RWPE2 (cell line): Measurements from ENCODE around the gene AGPAT2.
A peak's percentile ranks its signal among the peaks of the same experiment; 100 is the strongest.

Source experiments
- ATAC-seq: fragments of 200-7000 bp; cut with Tn5 transposase; 3 replicates; pipeline ENCODE4 v1.9.1; 2021; ENCODE audit warnings: low read depth
- DNase-seq: peaks from one replicate; pipeline ENCODE4 v3.0.0-alpha.2; 2020; ENCODE audit warnings: low spot score
- H3K27ac ChIP-seq: fragments of 450-650 bp; 2 replicates; pipeline ENCODE4 v1.5.1; 2017; ENCODE audit warnings: mild to moderate bottlenecking; ENCODE audit not compliant: poor library complexity, severe bottlenecking
- H3K27me3 ChIP-seq: fragments of 250-450 bp; sonication (Bioruptor Pico); 2 replicates; pipeline ENCODE4 v1.5.1; 2021; ENCODE audit warnings: mild to moderate bottlenecking, moderate library complexity; ENCODE audit not compliant: insufficient read depth, poor library complexity, severe bottlenecking
- H3K36me3 ChIP-seq: fragments of 250-450 bp; sonication (Bioruptor Pico); 2 replicates; pipeline ENCODE4 v1.5.1; 2020; ENCODE audit warnings: low read depth, mild to moderate bottlenecking, moderate library complexity
- H3K4me1 ChIP-seq: fragments of 250-450 bp; sonication (Bioruptor Pico); 2 replicates; pipeline ENCODE4 v1.5.1; 2021; ENCODE audit warnings: mild to moderate bottlenecking, moderate library complexity; ENCODE audit not compliant: insufficient read depth, poor library complexity, severe bottlenecking
- H3K4me3 ChIP-seq: fragments of 250-450 bp; sonication (Bioruptor Pico); 2 replicates; pipeline ENCODE4 v1.5.1; 2021; ENCODE audit warnings: mild to moderate bottlenecking, moderate library complexity; ENCODE audit not compliant: severe bottlenecking
- H3K9me3 ChIP-seq: fragments of 250-450 bp; sonication (Bioruptor Pico); 2 replicates; pipeline ENCODE4 v1.5.1; 2021; ENCODE audit warnings: mild to moderate bottlenecking, moderate library complexity; ENCODE audit not compliant: severe bottlenecking
- CTCF ChIP-seq: fragments of 450-650 bp; IDR thresholded peaks from one replicate; pipeline ENCODE4 v1.5.1; 2017; ENCODE audit warnings: mild to moderate bottlenecking, moderate library complexity; ENCODE audit not compliant: poor library complexity, severe bottlenecking

Gene AGPAT2

GRCh38 chr9:136688274-136689107 is 1.2 kb upstream of the AGPAT2 start:
- TF ChIP-seq CTCF, result no peak
- no peak overlapping the region for H3K4me3 ChIP-seq
- H3K27me3 ChIP-seq, result no peaks in the 10 kb centered on the region
- ATAC-seq (no peak), DNase-seq (no peak)
- H3K4me1 ChIP-seq, result peaks cover 7% of the 10 kb centered on the region
- no peaks in the 10 kb centered on the region for H3K9me3 ChIP-seq
- no peaks in the 10 kb centered on the region for H3K36me3 ChIP-seq
- no peak overlapping the region for H3K27ac ChIP-seq

- Histone ChIP-seq H3K9me3 (no peaks in the 10 kb centered on the region), H3K4me1 (peaks cover 3% of the 10 kb centered on the region), H3K27ac (no peak overlapping the region), H3K36me3 (no peaks in the 10 kb centered on the region), H3K27me3 (no peaks in the 10 kb centered on the region), H3K4me3 (no peak overlapping the region)
- DNase-seq (no peak), ATAC-seq (no peak)
- TF ChIP-seq CTCF, result no peak
These were observed 515 bp upstream of the AGPAT2 start for GRCh38 chr9:136687721-136688223.

GRCh38 chr9:136686534-136686793 is 793 bp downstream of the AGPAT2 start:
- H3K36me3 ChIP-seq, result no peaks in the 10 kb centered on the region
- TF ChIP-seq CTCF, result no peak
- H3K9me3 ChIP-seq, result no peaks in the 10 kb centered on the region
- H3K27ac ChIP-seq, result peak overlapping the region; percentile 36
- no peak for DNase-seq
- peak overlapping the region; percentile 69 for H3K4me3 ChIP-seq
- H3K4me1 ChIP-seq, result peaks cover 3% of the 10 kb centered on the region
- no peak for ATAC-seq
- H3K27me3 ChIP-seq, result no peaks in the 10 kb centered on the region

- no peak for DNase-seq
- TF ChIP-seq CTCF, result no peak
- no peak; the same call in 2 of the 3 replicates for ATAC-seq
These were observed 1.3 kb downstream of the AGPAT2 start for GRCh38 chr9:136685790-136686533.

More at GRCh38 chr9:136685790-136686533, 1.3 kb downstream of the AGPAT2 start:
- Histone ChIP-seq H3K4me3 (peak overlapping the region; percentile 69), H3K27me3 (no peaks in the 10 kb centered on the region), H3K27ac (peak overlapping the region; percentile 36), H3K9me3 (no peaks in the 10 kb centered on the region), H3K4me1 (peaks cover 3% of the 10 kb centered on the region), H3K36me3 (no peaks in the 10 kb centered on the region)
